Placental epithelial cell (primary cell): ENCODE measurements around the gene FADS3. TPM values are rescaled to one million over a fixed set of nuclear protein-coding genes. Genes with fewer than 3 reads are reported as not detected.

ENCODE experiments used
- small RNA-seq: library from RNA; depleted of rRNA; stranded (forward); fragments of <200 nt; gene quantifications from one replicate; pipeline ENCODE3, GENCODE V24; 2012
- total RNA-seq: library from RNA; depleted of rRNA; stranded (reverse); fragments of >200 nt; gene quantifications from 2 replicates; pipeline ENCODE4 v1.2.3, GENCODE V29; 2012

The FADS3 gene, protein sequence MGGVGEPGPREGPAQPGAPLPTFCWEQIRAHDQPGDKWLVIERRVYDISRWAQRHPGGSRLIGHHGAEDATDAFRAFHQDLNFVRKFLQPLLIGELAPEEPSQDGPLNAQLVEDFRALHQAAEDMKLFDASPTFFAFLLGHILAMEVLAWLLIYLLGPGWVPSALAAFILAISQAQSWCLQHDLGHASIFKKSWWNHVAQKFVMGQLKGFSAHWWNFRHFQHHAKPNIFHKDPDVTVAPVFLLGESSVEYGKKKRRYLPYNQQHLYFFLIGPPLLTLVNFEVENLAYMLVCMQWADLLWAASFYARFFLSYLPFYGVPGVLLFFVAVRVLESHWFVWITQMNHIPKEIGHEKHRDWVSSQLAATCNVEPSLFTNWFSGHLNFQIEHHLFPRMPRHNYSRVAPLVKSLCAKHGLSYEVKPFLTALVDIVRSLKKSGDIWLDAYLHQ
- 4.0 and 5.1 TPM in 2 replicates for total RNA-seq

DNA sequence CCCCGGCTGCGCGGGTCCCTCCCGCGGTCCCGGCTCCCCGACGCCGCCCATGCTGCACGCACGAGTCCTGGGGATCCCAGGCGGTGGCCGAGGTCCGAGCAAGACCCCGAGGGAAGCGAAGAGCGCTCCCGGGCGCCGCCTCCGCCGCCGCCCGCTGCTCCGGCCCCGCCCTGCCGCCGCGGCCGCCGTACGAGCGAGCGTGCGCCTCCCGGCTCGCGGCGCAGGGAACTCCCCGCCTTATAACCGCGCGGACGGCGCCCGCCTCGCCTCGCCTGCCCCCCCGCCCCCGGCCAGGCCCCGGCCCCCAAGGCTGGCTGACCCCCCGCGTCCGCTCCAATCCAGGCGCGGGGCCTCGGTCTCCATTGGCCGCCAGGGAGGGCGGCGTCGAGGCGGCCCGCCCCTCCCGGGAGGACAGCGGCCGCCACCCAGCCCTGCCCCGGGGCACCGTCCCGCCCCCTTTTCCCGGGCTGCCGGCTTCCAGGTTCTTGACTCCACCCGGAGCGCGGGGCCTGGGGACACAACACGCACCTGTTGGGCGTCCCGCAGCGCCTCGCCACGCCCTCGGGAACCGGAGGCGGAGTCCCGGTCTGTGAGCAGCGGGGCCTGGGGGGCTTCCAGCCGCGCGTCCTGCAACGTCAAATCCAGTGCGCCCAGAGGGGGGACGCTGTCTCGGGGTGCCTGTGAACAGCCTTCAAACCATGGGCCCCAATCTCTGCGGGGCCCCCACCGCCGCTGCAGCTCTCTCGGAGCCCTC is at the start of gene FADS3:
Gene FADS3 (minus strand): TSS at position 215 of the 754 bp plus-strand sequence. CDS start 164 bp downstream, at position 51.

GRCh38 chr11:61917334-61918109 is 26.2 kb upstream of the FADS3 start, which contains the start of gene RAB3IL1:
RAB3IL1 (minus strand) TSS chr11:61917566; CDS start chr11:61917367, 199 bp downstream.

GRCh38 chr11:61827571-61828378 is 63.6 kb downstream of the FADS3 start, which contains the start of gene FADS2:
FADS2 (plus strand) TSS chr11:61828300; CDS start chr11:61828391, 91 bp downstream.

Small RNAs within 50 kb of the gene (small RNA-seq; reads per million reads assigned to genes)
- gene MIR6746 (not detected), gene RNU6-1243P (not detected)

Other genes starting within 250 kb of the FADS3 start
- 6.3 and 6.6 TPM in 2 replicates for gene DAGLA, start 211.2 kb downstream of the FADS3 start, total RNA-seq
- gene MYRF, start 138.9 kb downstream of the FADS3 start, total RNA-seq: 0.22 and 1.2 TPM in 2 replicates
- 55.5 and 105 TPM in 2 replicates for gene TMEM258, start 98.9 kb downstream of the FADS3 start, total RNA-seq
- gene FEN1, start 98.6 kb downstream of the FADS3 start, total RNA-seq: 13.0 and 14.6 TPM in 2 replicates
- gene FADS1, start 74.5 kb downstream of the FADS3 start, total RNA-seq: 16.1 and 47.3 TPM in 2 replicates
- gene FADS2, start 63.2 kb downstream of the FADS3 start, total RNA-seq: 10.6 and 41.1 TPM in 2 replicates
- gene RAB3IL1, start 26.0 kb upstream of the FADS3 start, total RNA-seq: 0.79 TPM in 1 of 2 replicates, not detected in the other
- gene BEST1, start 58.8 kb upstream of the FADS3 start, total RNA-seq: under 0.01 and 0.11 TPM in 2 replicates
- 180 and 397 TPM in 2 replicates for gene FTH1, start 76.1 kb upstream of the FADS3 start, total RNA-seq
- gene INCENP, start 232.5 kb upstream of the FADS3 start, total RNA-seq: 19.6 and 27.8 TPM in 2 replicates